Activated CD4-positive, alpha-beta T cell treated with anti-CD3 and anti-CD28 coated beads for 36 hours (primary cell): ENCODE data around the gene FBXL2. TPM values are rescaled to one million over a fixed set of nuclear protein-coding genes. Genes with fewer than 3 reads are reported as not detected.

Experiments used
- ATAC-seq: fragments of 200-7000 bp; cut with Tn5 transposase; one replicate; pipeline ENCODE4 v1.10.0; 2021; ENCODE audit warnings: mild to moderate bottlenecking, moderate library complexity
- CTCF ChIA-PET: fragments of 350-600 bp; sonication (Branson Sonifier 250); formaldehyde crosslinking; loops from one replicate; lab custom pipeline; 2021; ENCODE audit warnings: antibody characterized with exemption; lab: Charles Lee
- POLR2A ChIA-PET: fragments of 350-600 bp; sonication (Branson Sonifier 250); formaldehyde crosslinking; loops from one replicate; lab custom pipeline; 2021; ENCODE audit warnings: antibody characterized with exemption, inconsistent platforms; lab: Charles Lee
- DNase-seq: peaks from one replicate; pipeline ENCODE4 v3.0.0-alpha.2; 2020
- H3K27ac Mint-ChIP-seq: one replicate; pipeline ENCODE4 v1.8.0; 2021; ENCODE audit warnings: mixed read lengths
- H3K27me3 Mint-ChIP-seq: one replicate; pipeline ENCODE4 v1.8.0; 2021; ENCODE audit warnings: mixed read lengths
- H3K36me3 Mint-ChIP-seq: one replicate; pipeline ENCODE4 v1.8.0; 2021; ENCODE audit warnings: low read depth, mixed read lengths
- H3K4me1 Mint-ChIP-seq: one replicate; pipeline ENCODE4 v1.8.0; 2021; ENCODE audit warnings: mixed read lengths
- H3K4me3 Mint-ChIP-seq: one replicate; pipeline ENCODE4 v1.8.0; 2021; ENCODE audit warnings: mild to moderate bottlenecking, moderate library complexity, mixed read lengths
- H3K9me3 Mint-ChIP-seq: one replicate; pipeline ENCODE4 v1.8.0; 2021; ENCODE audit warnings: low read depth, mixed read lengths
- intact Hi-C, 2 experiments: fragments of 100-400 bp; cut with DNase I in 1 of 2; cut with micrococcal nuclease in 1 of 2; formaldehyde crosslinking; loops; one replicate each; pipeline versions ENCODE4 v1.14.2 to v1.15.1; 2022 to 2024; cut with DNase I, micrococcal nuclease
- total RNA-seq, 2 experiments: library from RNA; stranded (reverse); gene quantifications; one replicate each; pipeline ENCODE4 v1.2.3, GENCODE V29; 2021

FBXL2 gene
- total RNA-seq, 2 experiments from 2014 or later = 0.07 TPM; not detected in 1

DNA sequence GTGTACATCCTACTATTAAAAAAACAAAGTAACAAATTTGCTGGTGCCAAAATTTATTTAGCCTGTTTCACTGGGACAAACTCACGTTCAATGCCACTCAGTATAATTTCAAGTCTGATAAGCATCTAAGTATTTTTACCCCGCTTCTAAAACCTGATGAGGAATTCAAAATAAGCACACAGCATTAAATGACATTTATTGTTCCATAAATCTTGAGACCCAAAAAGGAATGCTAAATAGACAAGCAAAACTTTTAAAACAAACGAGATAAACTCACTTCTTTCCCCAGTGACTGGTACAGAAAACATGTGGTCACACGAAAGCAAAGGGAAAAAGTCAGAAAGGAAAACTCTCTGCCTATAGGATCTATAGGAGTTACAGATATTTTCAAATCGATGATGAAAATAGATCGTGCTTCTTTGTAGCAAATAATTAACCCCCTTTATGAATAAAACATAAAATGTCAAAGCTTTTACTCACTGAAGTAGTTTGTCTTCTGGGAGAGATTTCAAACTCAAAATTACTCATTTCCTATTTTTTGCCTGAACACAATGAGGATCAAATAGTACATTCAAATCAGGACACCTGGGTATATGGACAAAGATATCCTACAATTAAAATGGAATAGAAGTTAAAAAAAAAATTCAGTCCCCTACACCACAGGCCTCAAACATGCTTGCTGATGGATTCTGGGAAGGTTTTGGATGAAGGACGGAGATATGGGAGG lies 111.3 kb downstream of the FBXL2 start:
- Mint-ChIP-seq H3K27ac (no peak overlapping the region), H3K4me3 (no peak overlapping the region), H3K4me1 (peaks cover 33% of the 10 kb centered on the region), H3K27me3 (no peaks in the 10 kb centered on the region), H3K36me3 (peaks cover 52% of the 10 kb centered on the region), H3K9me3 (no peaks in the 10 kb centered on the region)
- DNase-seq (no peak), ATAC-seq (no peak)
- POLR2A ChIA-PET = no interaction called here
- intact Hi-C loops = no loop called here
- CTCF ChIA-PET = no interaction called here

DNA sequence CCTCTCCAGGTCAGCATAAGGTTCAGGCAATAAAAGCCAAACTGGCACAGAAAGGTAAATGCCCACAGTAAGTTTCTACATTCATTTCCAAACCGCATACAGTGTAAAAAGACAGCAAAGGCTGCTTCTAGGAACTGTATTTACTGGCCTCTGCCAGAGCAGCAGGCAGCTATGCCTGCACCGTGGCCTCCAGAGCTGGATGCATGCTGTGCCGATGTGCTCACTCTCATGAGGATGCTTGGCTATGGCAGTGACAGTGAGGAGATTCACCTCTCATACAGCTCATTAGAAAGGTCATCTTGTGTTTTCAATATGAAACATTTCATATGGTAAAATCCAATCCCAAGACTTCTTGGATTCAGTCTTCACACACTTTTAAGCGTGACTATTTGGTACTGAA lies 112.7 kb downstream of the FBXL2 start:
- Mint-ChIP-seq H3K36me3 (peaks cover 51% of the 10 kb centered on the region), H3K27ac (peak overlapping the region; percentile 34)

DNA sequence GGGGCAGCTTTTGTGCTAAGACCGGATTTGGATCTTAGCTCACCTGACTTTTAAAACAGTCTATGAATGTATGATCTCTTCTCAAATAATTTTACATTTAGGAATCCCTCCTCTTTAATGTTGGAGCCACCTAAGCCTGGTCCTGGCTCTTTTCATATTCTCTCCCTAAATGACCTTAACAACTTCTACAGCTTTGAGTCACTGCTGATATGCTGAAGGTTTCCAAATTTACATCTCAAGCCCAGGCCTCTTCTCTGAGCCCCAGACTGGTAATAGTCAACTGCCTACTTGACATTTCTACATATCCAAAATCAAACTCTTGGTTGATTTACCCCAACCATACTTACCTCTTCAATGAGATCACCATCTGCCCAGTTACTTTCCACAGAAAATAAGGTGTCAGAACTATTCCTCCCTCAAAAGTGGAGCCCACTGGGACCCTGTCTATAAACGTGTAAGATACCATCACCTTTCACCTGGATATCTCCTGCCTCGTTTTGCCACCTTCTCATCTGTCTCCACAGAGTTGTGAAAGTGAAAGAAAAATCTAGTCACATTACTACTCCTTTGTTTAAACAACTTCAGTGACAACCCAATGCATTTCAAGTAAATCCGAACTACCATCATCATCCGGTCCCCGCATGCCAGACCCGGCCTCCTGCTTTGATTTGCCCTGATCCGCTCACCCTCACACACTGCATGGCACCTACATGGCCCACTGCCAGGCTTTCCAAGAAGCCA lies 114.2 kb downstream of the FBXL2 start:
- ChIA-PET POLR2A (no interaction called here), CTCF (interaction anchor here (1.7 kb wide), 1 partner anchor 18 kb away, joined by 10 read pairs; no protein-coding TSS in a partner anchor)
- no peaks in the 10 kb centered on the region for H3K27me3 Mint-ChIP-seq
- peak overlapping the region; percentile 56 for H3K27ac Mint-ChIP-seq
- peak; percentile 74 for ATAC-seq
- intact Hi-C loops = loop anchor here in 1 of 2 experiments (5.0 kb wide), 1 partner anchor 36 kb away; no protein-coding TSS in a partner anchor
- H3K36me3 Mint-ChIP-seq = peaks cover 52% of the 10 kb centered on the region
- no peak for DNase-seq
- no peak overlapping the region for H3K4me3 Mint-ChIP-seq
- H3K9me3 Mint-ChIP-seq = no peaks in the 10 kb centered on the region
- peaks cover 19% of the 10 kb centered on the region for H3K4me1 Mint-ChIP-seq

More for the DNA sequence above, 112.7 kb downstream of the FBXL2 start:
- Mint-ChIP-seq H3K4me1 (peaks cover 33% of the 10 kb centered on the region), H3K9me3 (no peaks in the 10 kb centered on the region), H3K27me3 (no peaks in the 10 kb centered on the region), H3K4me3 (no peak overlapping the region)
- POLR2A ChIA-PET = no interaction called here
- CTCF ChIA-PET = interaction anchor here (1.7 kb wide), 1 partner anchor 17 kb away, joined by 10 read pairs; no protein-coding TSS in a partner anchor
- ATAC-seq (no peak), DNase-seq (no peak)
- intact Hi-C loops = loop anchor here in 1 of 2 experiments (5.0 kb wide), 1 partner anchor 37 kb away; no protein-coding TSS in a partner anchor

DNA sequence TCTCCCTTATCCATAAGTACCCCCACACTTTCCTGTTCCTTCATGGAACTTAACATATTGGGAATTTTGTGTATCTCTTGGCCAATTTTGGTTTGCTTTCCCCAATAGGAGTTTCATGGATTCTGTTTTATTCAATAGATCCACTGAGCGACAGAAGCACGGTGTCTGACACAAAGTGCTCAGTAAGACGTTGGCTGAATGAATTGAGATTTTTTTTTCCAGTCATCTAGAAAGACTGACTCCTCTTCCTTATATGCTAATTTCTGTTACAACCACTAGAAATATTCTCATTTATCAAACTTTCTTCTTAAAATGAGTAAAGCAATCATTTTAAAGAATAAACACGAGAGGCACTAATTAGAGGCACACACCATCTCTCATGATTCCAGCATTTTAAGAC lies 114.9 kb downstream of the FBXL2 start:
- Mint-ChIP-seq H3K9me3 (no peaks in the 10 kb centered on the region), H3K36me3 (peaks cover 54% of the 10 kb centered on the region), H3K27me3 (no peaks in the 10 kb centered on the region), H3K4me3 (no peak overlapping the region), H3K4me1 (peaks cover 17% of the 10 kb centered on the region), H3K27ac (peak overlapping the region; percentile 56)
- ATAC-seq (peak; percentile 53), DNase-seq (no peak)
- POLR2A ChIA-PET = no interaction called here
- CTCF ChIA-PET = no interaction called here
- intact Hi-C loops = loop anchor here in 1 of 2 experiments (5.0 kb wide), 1 partner anchor 35 kb away; no protein-coding TSS in a partner anchor

DNA sequence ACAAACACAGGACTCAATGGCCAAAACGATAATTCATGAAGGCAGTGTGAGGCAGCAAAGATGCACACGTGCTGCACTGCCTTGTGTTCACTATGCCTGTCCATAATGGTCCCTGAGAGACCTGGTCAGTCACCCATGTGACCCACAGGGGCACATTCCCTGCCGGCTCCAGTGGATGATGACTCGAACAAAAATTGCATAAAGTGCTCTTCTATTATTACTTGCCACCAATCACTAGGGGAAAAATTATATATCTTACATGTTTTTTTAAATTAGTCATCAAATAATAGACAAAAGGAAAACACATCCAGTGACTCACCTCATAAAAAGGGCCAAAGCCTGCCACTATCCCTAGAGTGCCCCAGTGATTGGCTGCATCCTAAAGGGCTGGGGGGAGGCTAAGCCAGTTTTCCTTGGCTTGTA lies 115.5 kb downstream of the FBXL2 start:
- Mint-ChIP-seq H3K27me3 (no peaks in the 10 kb centered on the region), H3K4me1 (peaks cover 17% of the 10 kb centered on the region), H3K9me3 (no peaks in the 10 kb centered on the region), H3K27ac (no peak overlapping the region), H3K4me3 (no peak overlapping the region), H3K36me3 (peaks cover 55% of the 10 kb centered on the region)
- ATAC-seq (no peak), DNase-seq (no peak)
- intact Hi-C loops = loop anchor here in 1 of 2 experiments (5.0 kb wide), 1 partner anchor 35 kb away; no protein-coding TSS in a partner anchor
- CTCF ChIA-PET = no interaction called here
- POLR2A ChIA-PET = no interaction called here

DNA sequence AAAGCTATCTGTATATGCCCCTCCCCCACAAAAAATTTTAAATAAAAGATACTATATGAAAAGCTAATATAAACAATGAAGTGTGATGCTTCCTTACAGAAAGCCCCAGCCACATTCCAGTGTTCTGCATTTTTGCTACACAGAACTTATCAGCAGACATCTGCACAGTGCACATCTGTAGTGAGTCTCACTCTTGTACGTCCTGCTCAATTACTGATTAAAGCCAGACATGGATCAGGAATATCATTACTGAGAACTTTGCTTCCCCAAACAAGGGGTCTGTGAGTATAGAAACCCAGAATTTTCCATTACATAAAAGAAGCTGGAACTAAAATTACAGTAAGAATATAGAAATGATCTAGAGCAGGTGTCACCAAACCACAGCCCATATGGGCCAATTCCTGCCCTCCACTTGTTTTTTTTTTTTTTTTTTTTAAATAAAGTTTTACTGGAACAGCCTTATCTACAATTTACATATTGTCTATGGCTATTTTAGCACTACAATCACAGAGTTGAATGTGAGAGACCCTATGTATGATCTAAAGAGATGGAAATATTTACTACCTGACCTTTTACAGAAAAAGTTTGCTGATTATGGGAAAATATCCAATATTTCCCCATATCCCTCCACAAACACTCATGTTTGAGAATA lies 117.3 kb downstream of the FBXL2 start:
- no peak overlapping the region for H3K27ac Mint-ChIP-seq
- no peak overlapping the region for H3K4me3 Mint-ChIP-seq
- ChIA-PET POLR2A (interaction anchor here (0.7 kb wide), 1 partner anchor 285 kb away, joined by 5 read pairs; no protein-coding TSS in a partner anchor), CTCF (interaction anchor here (0.6 to 1.5 kb wide), 6 partner anchors 9 to 292 kb away, joined by 3 to 4 read pairs (median 3); partner anchors contain the start of gene UBP1)
- H3K9me3 Mint-ChIP-seq = no peaks in the 10 kb centered on the region
- DNase-seq (no peak), ATAC-seq (no peak)
- intact Hi-C loops = loop anchor here in 1 of 2 experiments (5.0 kb wide), 1 partner anchor 33 kb away; no protein-coding TSS in a partner anchor
- peaks cover 64% of the 10 kb centered on the region for H3K36me3 Mint-ChIP-seq
- H3K4me1 Mint-ChIP-seq = peaks cover 17% of the 10 kb centered on the region
- H3K27me3 Mint-ChIP-seq = no peaks in the 10 kb centered on the region

DNA sequence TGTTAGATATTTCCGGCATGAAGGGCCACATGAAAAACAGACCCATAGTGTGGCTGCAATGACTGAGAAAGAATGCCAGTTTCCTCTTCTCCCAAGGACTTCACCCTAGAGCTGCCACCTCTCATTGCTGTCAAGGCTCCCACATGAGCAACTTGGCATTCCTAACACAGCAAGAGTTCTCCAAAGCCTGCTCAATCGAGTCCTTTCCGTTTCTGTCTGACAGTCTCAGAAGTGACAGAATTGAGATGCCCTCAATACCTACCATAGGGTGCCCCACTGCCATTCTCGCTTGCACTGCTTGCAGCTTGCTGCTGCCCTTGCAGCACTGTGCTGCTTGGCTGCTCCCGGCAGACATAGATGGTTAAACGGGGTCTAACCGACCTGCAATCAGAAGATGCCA lies 118.7 kb downstream of the FBXL2 start:
- no peak for DNase-seq
- Mint-ChIP-seq H3K27ac (no peak overlapping the region), H3K9me3 (no peaks in the 10 kb centered on the region), H3K4me3 (no peak overlapping the region), H3K27me3 (no peaks in the 10 kb centered on the region), H3K36me3 (peaks cover 59% of the 10 kb centered on the region), H3K4me1 (peaks cover 17% of the 10 kb centered on the region)
- ChIA-PET CTCF (interaction anchor here (0.6 to 1.0 kb wide), 2 partner anchors 24 to 48 kb away, joined by 4 to 5 read pairs; no protein-coding TSS in a partner anchor), POLR2A (no interaction called here)
- no peak for ATAC-seq
- intact Hi-C loops = no loop called here

DNA sequence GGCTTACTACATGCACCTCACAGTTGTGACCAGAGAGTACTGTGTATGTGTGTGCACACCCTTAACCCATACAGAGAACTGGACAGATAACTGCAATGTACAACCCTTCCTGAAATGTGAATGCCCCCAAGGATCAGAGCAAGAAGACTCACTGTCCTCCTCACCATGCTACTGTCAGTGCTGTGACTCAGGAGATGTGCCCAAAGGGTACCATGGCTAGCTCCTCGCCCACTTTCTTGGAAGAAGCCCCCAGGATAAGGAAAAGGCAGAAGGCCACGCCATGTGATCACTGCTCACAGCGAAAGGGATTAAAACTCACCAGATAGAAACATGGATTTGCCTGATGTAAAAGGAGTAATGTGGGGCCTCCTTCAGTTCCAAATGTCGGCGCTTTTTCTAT lies 121.2 kb downstream of the FBXL2 start:
- Mint-ChIP-seq H3K4me3 (no peak overlapping the region), H3K9me3 (no peaks in the 10 kb centered on the region), H3K36me3 (peaks cover 56% of the 10 kb centered on the region), H3K27me3 (no peaks in the 10 kb centered on the region), H3K27ac (no peak overlapping the region), H3K4me1 (no peaks in the 10 kb centered on the region)
- DNase-seq (no peak), ATAC-seq (no peak)
- CTCF ChIA-PET = interaction anchor here (1.4 kb wide), 1 partner anchor 12 kb away, joined by 5 read pairs; no protein-coding TSS in a partner anchor
- POLR2A ChIA-PET = no interaction called here
- intact Hi-C loops = no loop called here

DNA sequence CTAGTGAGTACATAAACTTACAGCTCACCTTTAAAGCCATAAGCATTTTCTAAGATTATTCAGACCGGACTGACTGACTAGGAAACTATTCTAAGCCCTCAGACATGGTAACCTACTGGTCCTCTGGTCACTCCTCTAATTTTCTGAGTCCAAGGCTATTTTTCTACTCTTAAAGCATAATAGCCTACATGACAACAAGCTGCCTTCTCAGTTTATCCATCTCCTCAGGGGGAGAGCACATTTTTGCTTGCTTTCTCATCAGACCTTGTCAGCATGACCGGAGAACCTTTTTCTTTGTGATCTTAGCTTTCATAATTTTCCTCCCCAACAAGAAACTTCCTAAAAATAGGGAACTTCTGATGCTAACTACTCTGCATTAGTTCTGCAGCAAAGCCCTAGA lies 124.5 kb downstream of the FBXL2 start:
- Mint-ChIP-seq H3K27ac (no peak overlapping the region), H3K9me3 (no peaks in the 10 kb centered on the region), H3K27me3 (no peaks in the 10 kb centered on the region), H3K36me3 (peaks cover 60% of the 10 kb centered on the region), H3K4me1 (no peaks in the 10 kb centered on the region), H3K4me3 (no peak overlapping the region)
- intact Hi-C loops = no loop called here
- DNase-seq (no peak), ATAC-seq (no peak)
- CTCF ChIA-PET = interaction anchor here (1.2 to 1.7 kb wide), 3 partner anchors 9 to 29 kb away, joined by 5 to 6 read pairs (median 6); no protein-coding TSS in a partner anchor
- POLR2A ChIA-PET = no interaction called here

DNA sequence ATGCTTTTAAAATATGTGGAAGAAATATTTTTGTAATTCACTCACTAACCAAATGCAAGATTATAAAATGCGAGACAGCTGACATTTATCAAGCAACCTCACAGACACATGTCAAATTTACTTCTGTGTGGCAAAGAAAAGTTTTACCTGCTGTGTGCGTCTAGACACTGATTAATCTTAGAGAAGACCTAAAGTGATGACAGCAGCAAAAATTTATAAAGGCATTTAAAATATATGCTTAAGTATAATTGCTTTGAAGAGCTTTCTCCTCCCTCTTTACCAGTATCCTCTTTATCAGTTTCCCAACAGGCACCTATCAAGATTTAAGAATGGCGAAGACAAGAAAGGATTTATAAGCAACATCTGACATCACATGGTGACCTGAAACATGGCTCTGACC lies 125.7 kb downstream of the FBXL2 start:
- no peaks in the 10 kb centered on the region for H3K4me1 Mint-ChIP-seq
- H3K27me3 Mint-ChIP-seq = no peaks in the 10 kb centered on the region
- ChIA-PET POLR2A (no interaction called here), CTCF (interaction anchor here (2.3 kb wide), 1 partner anchor 30 kb away, joined by 9 read pairs; no protein-coding TSS in a partner anchor)
- H3K27ac Mint-ChIP-seq = no peak overlapping the region
- no peaks in the 10 kb centered on the region for H3K9me3 Mint-ChIP-seq
- DNase-seq (no peak), ATAC-seq (no peak)
- H3K4me3 Mint-ChIP-seq = no peak overlapping the region
- H3K36me3 Mint-ChIP-seq = peaks cover 58% of the 10 kb centered on the region
- intact Hi-C loops = no loop called here

DNA sequence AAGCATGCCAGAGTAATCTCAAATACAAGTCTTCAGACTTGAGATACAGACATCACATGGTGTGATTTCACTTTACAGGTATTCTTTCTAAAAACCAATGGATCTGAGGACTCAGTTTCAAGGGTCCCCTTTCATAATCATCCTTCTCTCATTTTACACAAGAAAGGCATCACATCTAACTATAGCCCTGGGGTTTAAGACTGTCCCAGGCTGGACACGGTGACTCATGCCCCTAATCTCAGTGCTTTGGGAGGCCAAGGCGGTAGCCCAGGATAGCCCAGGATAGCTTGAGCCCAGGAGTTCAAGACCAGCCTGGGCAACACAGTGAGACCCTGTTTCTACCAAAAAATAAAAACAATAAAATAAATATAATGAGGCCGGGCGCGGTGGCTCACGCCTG lies 126.5 kb downstream of the FBXL2 start:
- Mint-ChIP-seq H3K4me1 (no peaks in the 10 kb centered on the region), H3K4me3 (no peak overlapping the region), H3K27me3 (no peaks in the 10 kb centered on the region), H3K27ac (no peak overlapping the region), H3K9me3 (no peaks in the 10 kb centered on the region), H3K36me3 (peaks cover 59% of the 10 kb centered on the region)
- DNase-seq = no peak
- intact Hi-C loops = no loop called here
- CTCF ChIA-PET = interaction anchor here (0.9 to 2.3 kb wide), 2 partner anchors 14 to 31 kb away, joined by 4 to 9 read pairs; no protein-coding TSS in a partner anchor
- no peak for ATAC-seq
- POLR2A ChIA-PET = no interaction called here
